ENCODE data around the gene MAGI2. TPM values are rescaled to one million over a fixed set of nuclear protein-coding genes. Genes with fewer than 3 reads are reported as not detected.

The MAGI2 gene
- total RNA-seq, 1 experiment from 2014 or later, result 0.52 TPM

DNA sequence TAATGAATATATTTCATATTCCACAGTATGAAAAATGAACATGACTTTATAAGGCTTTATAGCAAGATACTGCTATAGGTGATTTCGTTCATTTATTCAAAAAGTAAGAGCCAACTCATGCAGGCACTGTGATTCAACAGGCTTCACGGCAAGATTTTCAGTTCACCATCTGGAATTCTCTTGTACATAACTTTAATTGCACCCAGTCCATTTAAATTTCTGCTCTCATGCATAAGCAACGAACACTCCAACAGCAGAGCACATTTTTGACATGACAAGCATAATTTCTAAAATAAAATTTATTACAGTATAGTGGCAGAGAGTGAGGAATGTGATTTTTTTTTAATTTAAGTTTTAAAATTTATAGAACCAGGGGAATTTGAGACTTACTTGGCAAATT lies 1218.8 kb downstream of the MAGI2 start:
- CTCF ChIA-PET, result no interaction called here
- intact Hi-C loops (cut with micrococcal nuclease; ENCODE audit: unreplicated experiment), result no loop called here
- no peak overlapping the region for H3K4me3 Mint-ChIP-seq (ENCODE audit: low read depth, unreplicated experiment)
- H3K27me3 Mint-ChIP-seq (ENCODE audit: unreplicated experiment), result peaks cover 10% of the 10 kb centered on the region
- no peak overlapping the region for H3K27ac Mint-ChIP-seq (ENCODE audit: unreplicated experiment)
- no peaks in the 10 kb centered on the region for H3K36me3 Mint-ChIP-seq (ENCODE audit: insufficient read depth, unreplicated experiment)
- H3K4me1 Mint-ChIP-seq (ENCODE audit: low read depth, unreplicated experiment), result no peaks in the 10 kb centered on the region
- BruUV-seq (replicated peaks), result no TSS peak
- no peak for DNase-seq
- H3K9me3 Mint-ChIP-seq (ENCODE audit: low read depth, unreplicated experiment), result peaks cover 7% of the 10 kb centered on the region
- TF ChIP-seq, protein P1, sequence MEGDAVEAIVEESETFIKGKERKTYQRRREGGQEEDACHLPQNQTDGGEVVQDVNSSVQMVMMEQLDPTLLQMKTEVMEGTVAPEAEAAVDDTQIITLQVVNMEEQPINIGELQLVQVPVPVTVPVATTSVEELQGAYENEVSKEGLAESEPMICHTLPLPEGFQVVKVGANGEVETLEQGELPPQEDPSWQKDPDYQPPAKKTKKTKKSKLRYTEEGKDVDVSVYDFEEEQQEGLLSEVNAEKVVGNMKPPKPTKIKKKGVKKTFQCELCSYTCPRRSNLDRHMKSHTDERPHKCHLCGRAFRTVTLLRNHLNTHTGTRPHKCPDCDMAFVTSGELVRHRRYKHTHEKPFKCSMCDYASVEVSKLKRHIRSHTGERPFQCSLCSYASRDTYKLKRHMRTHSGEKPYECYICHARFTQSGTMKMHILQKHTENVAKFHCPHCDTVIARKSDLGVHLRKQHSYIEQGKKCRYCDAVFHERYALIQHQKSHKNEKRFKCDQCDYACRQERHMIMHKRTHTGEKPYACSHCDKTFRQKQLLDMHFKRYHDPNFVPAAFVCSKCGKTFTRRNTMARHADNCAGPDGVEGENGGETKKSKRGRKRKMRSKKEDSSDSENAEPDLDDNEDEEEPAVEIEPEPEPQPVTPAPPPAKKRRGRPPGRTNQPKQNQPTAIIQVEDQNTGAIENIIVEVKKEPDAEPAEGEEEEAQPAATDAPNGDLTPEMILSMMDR (IDR thresholded peaks at IDR 0.05; ENCODE audit: unreplicated experiment), result no peak

DNA sequence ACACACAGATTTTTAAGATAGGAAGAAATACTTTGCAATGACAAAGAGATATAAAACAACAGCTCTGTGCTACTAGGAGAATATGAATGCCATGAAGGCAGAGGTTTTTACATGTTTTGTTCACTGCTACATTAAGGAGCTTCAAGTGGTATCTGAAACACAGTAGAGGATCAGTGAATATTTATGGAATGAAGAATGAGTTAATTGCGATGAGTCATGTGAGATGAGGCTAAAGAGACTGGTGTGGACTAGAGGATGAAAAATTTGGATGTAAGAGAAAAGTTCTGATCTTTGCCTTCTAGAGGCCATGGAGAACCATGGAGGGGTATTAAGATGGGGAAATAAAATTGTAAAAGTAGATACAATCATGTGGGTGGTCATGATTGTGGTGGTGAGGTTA lies 1220.7 kb downstream of the MAGI2 start:
- no TSS peak for BruUV-seq (replicated peaks)
- Mint-ChIP-seq H3K36me3 (ENCODE audit: insufficient read depth, unreplicated experiment) (no peaks in the 10 kb centered on the region), H3K27me3 (ENCODE audit: unreplicated experiment) (peaks cover 10% of the 10 kb centered on the region), H3K9me3 (ENCODE audit: low read depth, unreplicated experiment) (peaks cover 5% of the 10 kb centered on the region), H3K4me1 (ENCODE audit: low read depth, unreplicated experiment) (no peaks in the 10 kb centered on the region), H3K4me3 (ENCODE audit: low read depth, unreplicated experiment) (no peak overlapping the region), H3K27ac (ENCODE audit: unreplicated experiment) (no peak overlapping the region)
- CTCF ChIA-PET, result no interaction called here
- TF ChIP-seq, protein P1 (IDR thresholded peaks at IDR 0.05; ENCODE audit: unreplicated experiment), result no peak
- no peak for DNase-seq
- intact Hi-C loops (cut with micrococcal nuclease; ENCODE audit: unreplicated experiment), result no loop called here

DNA sequence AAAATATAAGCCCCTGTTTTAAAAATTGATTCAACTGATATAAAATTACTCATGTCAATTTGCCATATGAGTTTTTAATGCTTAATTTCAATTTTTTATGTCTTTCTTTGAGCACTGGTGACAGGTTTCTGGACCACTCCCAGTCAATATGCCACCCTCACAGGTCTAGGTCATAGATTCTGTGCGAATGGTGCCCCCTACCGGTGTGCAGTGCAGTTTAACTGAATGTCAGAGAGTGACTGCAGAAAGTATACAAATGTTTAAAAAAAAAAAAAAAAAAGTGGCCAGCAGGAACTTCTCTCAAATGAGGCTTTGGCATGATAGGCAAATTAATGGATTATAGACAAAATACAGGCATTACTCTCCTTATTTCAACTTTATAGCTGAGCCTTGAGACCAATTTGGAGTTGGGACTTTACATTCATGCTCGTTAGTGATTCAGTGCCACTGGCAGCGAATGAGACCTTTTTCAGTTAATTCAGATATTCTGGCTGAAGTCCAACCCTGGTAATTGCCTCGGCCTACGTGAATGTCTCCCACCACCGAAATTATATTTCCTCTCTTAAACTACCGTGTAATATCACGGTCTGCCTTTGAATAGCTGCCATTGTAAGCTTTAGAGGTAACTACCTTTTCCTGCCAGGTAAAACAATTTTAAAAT lies 1227.3 kb downstream of the MAGI2 start:
- intact Hi-C loops (cut with micrococcal nuclease; ENCODE audit: unreplicated experiment), result no loop called here
- no peaks in the 10 kb centered on the region for H3K4me1 Mint-ChIP-seq (ENCODE audit: low read depth, unreplicated experiment)
- H3K4me3 Mint-ChIP-seq (ENCODE audit: low read depth, unreplicated experiment), result no peak overlapping the region
- BruUV-seq (replicated peaks), result no TSS peak
- H3K36me3 Mint-ChIP-seq (ENCODE audit: insufficient read depth, unreplicated experiment), result no peaks in the 10 kb centered on the region
- peak; percentile 45 for DNase-seq
- CTCF ChIA-PET, result interaction anchor here (1.1 kb wide), 1 partner anchor 206 kb away, joined by 3 read pairs; no protein-coding TSS in a partner anchor
- no peak overlapping the region for H3K27ac Mint-ChIP-seq (ENCODE audit: unreplicated experiment)
- peaks cover 4% of the 10 kb centered on the region for H3K27me3 Mint-ChIP-seq (ENCODE audit: unreplicated experiment)
- TF ChIP-seq, protein P1 (IDR thresholded peaks at IDR 0.05; ENCODE audit: unreplicated experiment), result peak; percentile 32
- no peaks in the 10 kb centered on the region for H3K9me3 Mint-ChIP-seq (ENCODE audit: low read depth, unreplicated experiment)

DNA sequence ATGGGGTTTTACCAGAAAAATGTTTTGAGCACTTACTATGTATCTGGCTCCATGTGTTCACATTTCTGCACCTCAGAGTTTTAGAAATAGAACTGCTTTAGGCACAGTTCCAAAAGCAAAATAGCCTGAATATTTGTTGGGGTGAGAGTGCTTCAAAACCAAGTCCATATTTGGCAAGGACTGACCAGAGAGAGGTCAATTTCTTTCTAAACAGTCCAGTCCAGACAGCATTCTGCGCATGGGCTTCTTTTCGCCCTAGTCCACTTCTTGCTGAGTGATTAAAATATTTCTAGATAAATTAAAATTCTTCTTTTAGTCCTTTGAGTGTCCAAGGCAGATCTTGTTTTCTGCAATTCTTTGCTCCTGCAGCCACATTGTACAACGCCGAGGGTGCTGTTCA lies 1227.9 kb downstream of the MAGI2 start:
- H3K27ac Mint-ChIP-seq (ENCODE audit: unreplicated experiment), result no peak overlapping the region
- TF ChIP-seq, protein P1 (IDR thresholded peaks at IDR 0.05; ENCODE audit: unreplicated experiment), result no peak
- no peak for DNase-seq
- H3K36me3 Mint-ChIP-seq (ENCODE audit: insufficient read depth, unreplicated experiment), result no peaks in the 10 kb centered on the region
- intact Hi-C loops (cut with micrococcal nuclease; ENCODE audit: unreplicated experiment), result loop anchor here (2.0 kb wide), 1 partner anchor 285 kb away; no protein-coding TSS in a partner anchor
- no peak overlapping the region for H3K4me3 Mint-ChIP-seq (ENCODE audit: low read depth, unreplicated experiment)
- no peaks in the 10 kb centered on the region for H3K4me1 Mint-ChIP-seq (ENCODE audit: low read depth, unreplicated experiment)
- H3K9me3 Mint-ChIP-seq (ENCODE audit: low read depth, unreplicated experiment), result no peaks in the 10 kb centered on the region
- BruUV-seq (replicated peaks), result no TSS peak
- H3K27me3 Mint-ChIP-seq (ENCODE audit: unreplicated experiment), result peaks cover 11% of the 10 kb centered on the region
- CTCF ChIA-PET, result no interaction called here
